ENCODE results near the gene MYB. TPM values are rescaled to one million over a fixed set of nuclear protein-coding genes. Genes with fewer than 3 reads are reported as not detected.

MYB gene
- total and polyA plus RNA-seq, 2 experiments from 2014 or later, result 0.17 to 0.36 TPM

GRCh38 chr6:135187372-135187771 is 6.3 kb downstream of the MYB start:
- peaks cover 18% of the 10 kb centered on the region for H3K4me1 ChIP-seq (ENCODE audit: insufficient read depth)
- 97% methylated on average over 4 of the region's 4 CpGs for WGBS (ENCODE audit: low lambda C conversion rate, missing lambda C conversion rate)
- no peaks in the 10 kb centered on the region for H3K36me3 ChIP-seq (replicated peaks; ENCODE audit: insufficient read depth, low read depth)
- no peak overlapping the region for H2AFZ ChIP-seq
- H3K9me3 ChIP-seq (ENCODE audit: low read depth), result no peaks in the 10 kb centered on the region
- no peaks in the 10 kb centered on the region for H3K9me2 ChIP-seq (replicated peaks; ENCODE audit: insufficient read depth)
- H3K27me3 ChIP-seq, result peaks cover 20% of the 10 kb centered on the region
- H3K79me2 ChIP-seq, result no peaks in the 10 kb centered on the region
- H3K4me2 ChIP-seq, result no peak overlapping the region
- H4K20me1 ChIP-seq (ENCODE audit: insufficient read depth, poor library complexity, severe bottlenecking), result no peaks in the 10 kb centered on the region
- no peak for DNase-seq (ENCODE audit: low spot score)
- no peak for TF ChIP-seq EZH2phosphoT487 (IDR thresholded peaks at IDR 0.05; ENCODE audit: low read depth, severe bottlenecking, unreplicated experiment)
- TF ChIP-seq EZH2 (IDR thresholded peaks at IDR 0.05; ENCODE audit: borderline replicate concordance), result no peak
- no peak for TF ChIP-seq CTCF (IDR thresholded peaks at IDR 0.05; ENCODE audit: poor library complexity)
- H3K4me3 ChIP-seq, result no peak overlapping the region
- H3K27ac ChIP-seq, result no peak overlapping the region

- Histone ChIP-seq H3K27ac (no peak overlapping the region), H3K4me2 (no peak overlapping the region), H3K9me3 (ENCODE audit: low read depth) (no peaks in the 10 kb centered on the region), H4K20me1 (ENCODE audit: insufficient read depth, poor library complexity, severe bottlenecking) (no peaks in the 10 kb centered on the region), H3K9me2 (replicated peaks; ENCODE audit: insufficient read depth) (no peaks in the 10 kb centered on the region), H2AFZ (no peak overlapping the region), H3K4me1 (ENCODE audit: insufficient read depth) (peaks cover 6% of the 10 kb centered on the region), H3K4me3 (no peak overlapping the region), H3K79me2 (no peaks in the 10 kb centered on the region), H3K27me3 (peaks cover 10% of the 10 kb centered on the region), H3K36me3 (replicated peaks; ENCODE audit: insufficient read depth, low read depth) (no peaks in the 10 kb centered on the region)
- TF ChIP-seq EZH2 (IDR thresholded peaks at IDR 0.05; ENCODE audit: borderline replicate concordance), result no peak
- TF ChIP-seq CTCF (IDR thresholded peaks at IDR 0.05; ENCODE audit: poor library complexity), result no peak
- TF ChIP-seq EZH2phosphoT487 (IDR thresholded peaks at IDR 0.05; ENCODE audit: low read depth, severe bottlenecking, unreplicated experiment), result no peak
- WGBS (ENCODE audit: low lambda C conversion rate, missing lambda C conversion rate), result 96% methylated on average over 2 of the region's 2 CpGs
- DNase-seq (ENCODE audit: low spot score), result no peak
Measured at GRCh38 chr6:135188718-135189117, 7.6 kb downstream of the MYB start.

- Histone ChIP-seq H3K4me1 (ENCODE audit: insufficient read depth) (no peaks in the 10 kb centered on the region), H2AFZ (no peak overlapping the region), H3K79me2 (no peaks in the 10 kb centered on the region), H3K27ac (no peak overlapping the region), H3K27me3 (peaks cover 6% of the 10 kb centered on the region), H3K9me2 (replicated peaks; ENCODE audit: insufficient read depth) (no peaks in the 10 kb centered on the region), H3K4me2 (no peak overlapping the region), H4K20me1 (ENCODE audit: insufficient read depth, poor library complexity, severe bottlenecking) (no peaks in the 10 kb centered on the region), H3K4me3 (no peak overlapping the region), H3K36me3 (replicated peaks; ENCODE audit: insufficient read depth, low read depth) (no peaks in the 10 kb centered on the region), H3K9me3 (ENCODE audit: low read depth) (no peaks in the 10 kb centered on the region)
- WGBS (ENCODE audit: low lambda C conversion rate, missing lambda C conversion rate), result 89% methylated on average over 1 of the region's 1 CpG
- TF ChIP-seq CTCF (IDR thresholded peaks at IDR 0.05; ENCODE audit: poor library complexity) (no peak), EZH2 (IDR thresholded peaks at IDR 0.05; ENCODE audit: borderline replicate concordance) (no peak), EZH2phosphoT487 (IDR thresholded peaks at IDR 0.05; ENCODE audit: low read depth, severe bottlenecking, unreplicated experiment) (no peak)
- no peak for DNase-seq (ENCODE audit: low spot score)
Measured at GRCh38 chr6:135189344-135189743, 8.2 kb downstream of the MYB start.

All from hepatocyte (in vitro differentiated cells).